ENCODE data around the gene PLA2G4A.

PLA2G4A gene

DNA sequence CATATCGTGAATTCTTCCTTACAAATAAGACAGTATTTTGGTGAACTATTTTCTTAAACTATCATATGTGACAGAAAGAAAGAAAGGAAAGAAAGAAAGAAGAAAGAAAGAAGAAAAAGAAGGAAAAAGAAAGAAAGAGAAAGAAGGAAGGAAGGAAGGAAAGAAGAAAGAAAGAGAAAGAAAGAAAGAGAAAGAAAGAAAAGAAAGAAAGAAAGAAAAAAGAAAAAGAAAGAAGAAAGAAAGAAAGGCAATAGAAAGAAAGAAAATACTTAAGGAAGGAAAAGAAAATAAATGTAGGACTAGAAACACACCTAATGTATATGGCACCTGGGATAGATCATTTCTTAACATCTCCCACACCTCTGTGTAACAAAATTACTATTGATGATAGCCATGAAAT is 120.4 kb downstream of the PLA2G4A start:
- TF ChIP-seq, protein P1, sequence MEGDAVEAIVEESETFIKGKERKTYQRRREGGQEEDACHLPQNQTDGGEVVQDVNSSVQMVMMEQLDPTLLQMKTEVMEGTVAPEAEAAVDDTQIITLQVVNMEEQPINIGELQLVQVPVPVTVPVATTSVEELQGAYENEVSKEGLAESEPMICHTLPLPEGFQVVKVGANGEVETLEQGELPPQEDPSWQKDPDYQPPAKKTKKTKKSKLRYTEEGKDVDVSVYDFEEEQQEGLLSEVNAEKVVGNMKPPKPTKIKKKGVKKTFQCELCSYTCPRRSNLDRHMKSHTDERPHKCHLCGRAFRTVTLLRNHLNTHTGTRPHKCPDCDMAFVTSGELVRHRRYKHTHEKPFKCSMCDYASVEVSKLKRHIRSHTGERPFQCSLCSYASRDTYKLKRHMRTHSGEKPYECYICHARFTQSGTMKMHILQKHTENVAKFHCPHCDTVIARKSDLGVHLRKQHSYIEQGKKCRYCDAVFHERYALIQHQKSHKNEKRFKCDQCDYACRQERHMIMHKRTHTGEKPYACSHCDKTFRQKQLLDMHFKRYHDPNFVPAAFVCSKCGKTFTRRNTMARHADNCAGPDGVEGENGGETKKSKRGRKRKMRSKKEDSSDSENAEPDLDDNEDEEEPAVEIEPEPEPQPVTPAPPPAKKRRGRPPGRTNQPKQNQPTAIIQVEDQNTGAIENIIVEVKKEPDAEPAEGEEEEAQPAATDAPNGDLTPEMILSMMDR (IDR thresholded peaks at IDR 0.05; ENCODE audit: low read depth, low read length, missing control alignments), result no peak
- H3K4me3 ChIP-seq (ENCODE audit: low read depth, low read length), result no peak overlapping the region
- DNase-seq (ENCODE audit: low read depth), result no peak

DNA sequence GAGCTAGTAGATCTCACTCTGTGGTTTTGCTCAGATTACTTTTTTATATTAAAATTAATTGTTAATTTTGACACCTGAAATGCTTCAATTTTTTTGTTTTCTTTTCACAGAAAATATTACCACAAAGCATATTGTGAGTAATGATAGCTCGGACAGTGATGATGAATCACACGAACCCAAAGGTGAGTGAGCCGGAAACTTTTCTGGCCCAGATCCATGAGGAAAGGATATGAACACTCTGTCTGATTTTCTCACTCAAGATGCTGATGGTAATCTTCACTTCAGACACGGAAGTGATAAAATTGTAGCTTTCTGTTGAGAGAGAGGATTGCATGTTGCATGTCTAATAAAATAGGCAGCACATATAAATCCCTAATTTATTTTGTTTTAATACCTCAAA is 121.8 kb downstream of the PLA2G4A start:
- no peak overlapping the region for H3K4me3 ChIP-seq (ENCODE audit: low read depth, low read length)
- TF ChIP-seq, protein P1 (IDR thresholded peaks at IDR 0.05; ENCODE audit: low read depth, low read length, missing control alignments), result no peak
- no peak for DNase-seq (ENCODE audit: low read depth)

DNA sequence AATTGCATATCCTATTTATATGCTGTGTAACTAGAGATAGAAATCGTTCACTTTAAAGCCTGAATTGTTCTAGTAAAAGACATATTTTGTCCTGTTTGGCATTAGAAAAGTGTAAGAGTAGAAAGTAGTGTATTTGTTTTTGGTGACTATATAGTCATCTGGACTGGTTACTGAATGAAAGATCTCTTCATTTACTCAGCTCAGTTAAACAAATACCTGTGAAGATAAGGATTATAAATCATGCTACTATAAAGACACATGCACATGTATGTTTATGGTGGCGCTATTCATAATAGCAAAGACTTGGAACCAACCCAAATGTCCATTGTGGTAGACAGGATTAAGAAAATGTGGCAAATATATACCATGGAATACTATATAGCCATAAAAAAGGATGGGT is 125.1 kb downstream of the PLA2G4A start:
- H3K4me3 ChIP-seq (ENCODE audit: low read depth, low read length), result no peak overlapping the region
- TF ChIP-seq, protein P1 (IDR thresholded peaks at IDR 0.05; ENCODE audit: low read depth, low read length, missing control alignments), result no peak
- no peak for DNase-seq (ENCODE audit: low read depth)

DNA sequence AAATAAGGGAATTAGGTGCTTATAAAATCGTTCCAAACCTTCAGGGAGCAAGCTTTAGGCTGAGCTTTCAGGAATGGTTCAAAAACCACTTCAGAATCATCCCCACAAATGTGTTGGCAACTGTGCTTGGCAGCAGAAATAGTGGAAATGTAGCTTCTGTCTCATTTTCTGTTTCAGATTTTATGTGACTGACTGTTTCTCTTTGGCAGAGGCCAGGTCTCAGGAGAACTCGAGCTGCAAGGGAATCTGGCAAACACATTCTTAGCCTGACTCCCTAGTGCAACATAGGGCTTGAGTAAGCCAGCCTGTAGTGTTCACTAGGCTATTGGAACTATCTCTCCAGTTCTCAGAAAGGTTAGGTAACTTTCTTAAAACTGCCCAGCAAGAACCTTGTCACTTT is 128.6 kb downstream of the PLA2G4A start:
- no peak for DNase-seq (ENCODE audit: low read depth)
- TF ChIP-seq, protein P1 (IDR thresholded peaks at IDR 0.05; ENCODE audit: low read depth, low read length, missing control alignments), result no peak
- H3K4me3 ChIP-seq (ENCODE audit: low read depth, low read length), result no peak overlapping the region

DNA sequence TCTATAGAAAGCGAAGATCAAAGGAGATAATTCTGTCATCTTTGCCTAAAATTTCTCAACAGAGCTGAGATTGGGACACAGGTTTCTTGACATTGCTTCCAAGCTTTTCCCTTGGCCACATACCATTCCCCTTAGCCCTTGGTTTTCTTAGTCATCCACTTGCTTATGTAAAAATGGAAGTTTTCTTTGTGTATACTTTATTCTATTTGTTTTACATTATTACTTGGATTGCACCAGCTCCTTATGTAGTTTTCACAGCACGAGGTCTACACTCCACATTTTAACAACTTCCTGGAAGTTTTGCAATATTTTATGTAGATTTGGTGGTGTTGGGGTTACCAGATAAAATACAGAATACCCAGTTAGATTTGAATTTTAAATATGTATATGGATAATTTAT is 129.8 kb downstream of the PLA2G4A start:
- no peak overlapping the region for H3K4me3 ChIP-seq (ENCODE audit: low read depth, low read length)
- TF ChIP-seq, protein P1 (IDR thresholded peaks at IDR 0.05; ENCODE audit: low read depth, low read length, missing control alignments), result no peak
- no peak for DNase-seq (ENCODE audit: low read depth)

DNA sequence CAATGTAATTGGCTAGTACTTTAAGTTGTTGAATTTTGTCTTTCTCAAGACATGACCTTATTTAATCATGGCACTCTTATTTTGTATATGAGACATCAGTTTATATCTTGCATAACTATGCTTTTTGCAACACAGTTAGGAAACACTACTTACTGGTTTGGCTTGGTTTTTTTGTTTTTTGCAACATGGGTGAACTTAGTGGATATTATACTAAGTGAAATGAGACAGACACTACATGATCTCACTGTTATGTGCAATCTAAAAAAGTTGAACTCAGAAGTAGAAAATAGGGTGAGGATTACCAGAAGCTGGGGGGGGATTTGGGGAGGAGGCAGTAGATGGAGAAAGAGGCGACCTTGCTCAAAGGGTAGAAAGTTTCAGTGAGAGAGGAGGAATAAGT is 132.1 kb downstream of the PLA2G4A start:
- no peak for DNase-seq (ENCODE audit: low read depth)

DNA sequence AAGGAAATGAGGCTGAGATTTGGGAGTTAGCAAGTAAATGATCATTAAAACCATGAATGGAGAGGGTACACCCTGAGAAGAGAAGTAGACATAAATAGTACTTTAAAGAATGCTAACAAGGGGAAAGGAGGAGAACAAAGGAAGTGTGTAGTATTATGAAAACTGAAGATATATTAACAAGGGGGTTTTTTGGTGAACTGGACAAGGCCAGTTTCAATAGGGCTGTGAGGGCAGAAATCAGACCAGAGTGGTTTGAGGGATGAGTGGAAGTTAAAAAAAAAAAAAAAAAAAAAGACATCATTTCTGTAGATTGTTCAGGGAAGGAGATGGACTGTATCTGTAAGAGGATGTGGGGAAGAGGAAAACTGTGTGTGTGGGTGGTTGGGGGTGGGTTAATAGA is 137.1 kb downstream of the PLA2G4A start:
- DNase-seq (ENCODE audit: low read depth), result no peak
- TF ChIP-seq, protein P1 (IDR thresholded peaks at IDR 0.05; ENCODE audit: low read depth, low read length, missing control alignments), result no peak
- H3K4me3 ChIP-seq (ENCODE audit: low read depth, low read length), result no peak overlapping the region

More for the DNA sequence above, 132.1 kb downstream of the PLA2G4A start:
- TF ChIP-seq, protein P1 (IDR thresholded peaks at IDR 0.05; ENCODE audit: low read depth, low read length, missing control alignments), result no peak
- H3K4me3 ChIP-seq (ENCODE audit: low read depth, low read length), result no peak overlapping the region

Measured in GM12864 (cell line).